Stimulated activated CD8-positive, alpha-beta memory T cell treated with anti-CD3 and anti-CD28 coated beads, Interleukin-7, amount 100 ng/mL, for 48 hours (primary cell): ENCODE measurements around the gene MAPKBP1.

Experiments
- DNase-seq, 2 donors: peaks; one replicate each; pipeline ENCODE4 v3.0.0-alpha.2; 2020; ENCODE audit warnings: low read depth in 1 of 2; ENCODE audit errors: extremely low read depth in 1 of 2

The MAPKBP1 gene

GRCh38 chr15:41843571-41843970 is 69.3 kb downstream of the MAPKBP1 start:
- DNase-seq, result no peak

- DNase-seq, result no peak
Observed at GRCh38 chr15:41844814-41845213, 70.5 kb downstream of the MAPKBP1 start.

GRCh38 chr15:41847206-41847605 is 72.9 kb downstream of the MAPKBP1 start:
- no peak for DNase-seq

GRCh38 chr15:41847981-41848380 is 73.7 kb downstream of the MAPKBP1 start:
- no peak for DNase-seq

- peak in 1 of 2 donors; percentile 64 for DNase-seq
Observed at GRCh38 chr15:41848631-41849030, 74.3 kb downstream of the MAPKBP1 start.

GRCh38 chr15:41849204-41849603 is 74.9 kb downstream of the MAPKBP1 start:
- no peak for DNase-seq

- DNase-seq, result no peak
Observed at GRCh38 chr15:41849861-41850260, 75.6 kb downstream of the MAPKBP1 start.

- no peak for DNase-seq
Observed at GRCh38 chr15:41850482-41851166, 76.3 kb downstream of the MAPKBP1 start.

GRCh38 chr15:41851167-41851523 is 76.9 kb downstream of the MAPKBP1 start:
- DNase-seq, result no peak

- DNase-seq, result no peak
Observed at GRCh38 chr15:41851755-41852370, 77.6 kb downstream of the MAPKBP1 start.

GRCh38 chr15:41852736-41853590 is 78.7 kb downstream of the MAPKBP1 start:
- no peak for DNase-seq

GRCh38 chr15:41853831-41854230 is 79.5 kb downstream of the MAPKBP1 start:
- no peak for DNase-seq

GRCh38 chr15:41854443-41854842 is 80.2 kb downstream of the MAPKBP1 start:
- no peak for DNase-seq

GRCh38 chr15:41855261-41855961 is 81.1 kb downstream of the MAPKBP1 start:
- no peak for DNase-seq

- DNase-seq, result no peak
Observed at GRCh38 chr15:41856262-41856661, 82.0 kb downstream of the MAPKBP1 start.

GRCh38 chr15:41856716-41857115 is 82.4 kb downstream of the MAPKBP1 start:
- DNase-seq, result no peak

GRCh38 chr15:41857316-41857715 is 83.0 kb downstream of the MAPKBP1 start:
- DNase-seq, result no peak

GRCh38 chr15:41858756-41859155 is 84.5 kb downstream of the MAPKBP1 start:
- DNase-seq, result no peak

- DNase-seq, result no peak
Observed at GRCh38 chr15:41860049-41860828, 86.0 kb downstream of the MAPKBP1 start.

GRCh38 chr15:41861736-41862356 is 87.6 kb downstream of the MAPKBP1 start:
- no peak for DNase-seq
